GM06990 (cell line): Measurements from ENCODE around the gene WDFY4.

ENCODE experiments used
- DNase-seq: peaks from one replicate; pipeline ENCODE4 v3.0.0-alpha.2; 2011; ENCODE audit not compliant: insufficient read length; ENCODE audit errors: extremely low read depth
- H3K27me3 ChIP-seq: replicated peaks from 2 replicates; pipeline ENCODE4 v1.6.0; 2011; ENCODE audit warnings: low read length; ENCODE audit not compliant: control insufficient read depth, insufficient read depth
- H3K36me3 ChIP-seq: 2 replicates; pipeline ENCODE4 v1.5.1; 2011; ENCODE audit warnings: low read length; ENCODE audit not compliant: control insufficient read depth, insufficient read depth
- H3K4me3 ChIP-seq: replicated peaks from 2 replicates; pipeline ENCODE4 v1.5.1; 2011; ENCODE audit warnings: low read depth, mild to moderate bottlenecking, control low read depth, low read length
- CTCF ChIP-seq: IDR thresholded peaks from 2 replicates; pipeline ENCODE4 v1.5.1; 2011; ENCODE audit warnings: low read length, control low read depth, mild to moderate bottlenecking, inconsistent platforms; ENCODE audit not compliant: insufficient read depth, poor library complexity, severe bottlenecking

Gene WDFY4

GRCh38 chr10:48780341-48780740, 95.7 kb downstream of the WDFY4 start:
- DNase-seq: no peak
- Histone ChIP-seq H3K36me3 (peaks cover 39% of the 10 kb centered on the region), H3K4me3 (no peak overlapping the region), H3K27me3 (no peaks in the 10 kb centered on the region)
- no peak for TF ChIP-seq CTCF

GRCh38 chr10:48782386-48782785, 97.7 kb downstream of the WDFY4 start:
- H3K36me3 ChIP-seq: peaks cover 26% of the 10 kb centered on the region
- no peak for DNase-seq
- H3K27me3 ChIP-seq: no peaks in the 10 kb centered on the region
- no peak for TF ChIP-seq CTCF
- no peak overlapping the region for H3K4me3 ChIP-seq

- TF ChIP-seq CTCF: no peak
- no peak for DNase-seq
- no peak overlapping the region for H3K4me3 ChIP-seq
- H3K27me3 ChIP-seq: no peaks in the 10 kb centered on the region
- peaks cover 16% of the 10 kb centered on the region for H3K36me3 ChIP-seq
Observed at GRCh38 chr10:48784031-48784430, 99.4 kb downstream of the WDFY4 start.

- Histone ChIP-seq H3K4me3 (no peak overlapping the region), H3K36me3 (peaks cover 23% of the 10 kb centered on the region), H3K27me3 (no peaks in the 10 kb centered on the region)
- DNase-seq: no peak
- no peak for TF ChIP-seq CTCF
Observed at GRCh38 chr10:48785796-48786195, 101.1 kb downstream of the WDFY4 start.

DNA sequence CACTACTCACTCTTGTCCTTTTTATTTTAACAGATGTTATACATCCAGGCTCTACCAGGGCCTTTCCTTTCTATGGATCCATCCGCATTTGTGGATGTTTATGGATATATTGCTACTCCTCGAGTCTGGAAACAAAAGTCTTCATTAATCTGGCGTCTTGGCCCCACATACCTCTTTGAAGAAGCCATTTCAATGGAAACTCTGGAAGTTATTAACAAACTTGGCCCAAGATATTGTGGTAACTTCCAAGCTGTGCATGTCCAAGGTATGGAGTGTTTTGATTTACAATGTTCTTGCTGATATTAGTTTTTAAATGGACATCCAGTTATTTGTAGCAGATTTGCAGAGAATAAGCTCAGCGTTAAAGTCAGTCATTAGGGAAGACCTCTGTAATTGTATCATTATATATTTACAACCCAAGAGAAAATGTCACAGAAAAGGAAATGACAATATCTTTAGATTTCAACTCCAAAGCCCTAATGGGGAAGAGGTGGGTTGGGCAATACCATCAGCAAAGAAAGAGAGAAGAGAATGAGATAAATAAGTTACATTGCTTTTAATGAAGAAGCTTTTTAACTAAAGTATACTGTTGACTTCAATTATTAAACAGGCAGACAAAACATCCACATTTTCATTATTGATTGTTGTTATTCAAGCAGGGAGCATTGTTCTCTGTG, 102.1 kb downstream of the WDFY4 start:
- H3K27me3 ChIP-seq: no peaks in the 10 kb centered on the region
- no peak for DNase-seq
- no peak overlapping the region for H3K4me3 ChIP-seq
- peaks cover 26% of the 10 kb centered on the region for H3K36me3 ChIP-seq
- TF ChIP-seq CTCF: no peak

- Histone ChIP-seq H3K4me3 (no peak overlapping the region), H3K27me3 (no peaks in the 10 kb centered on the region), H3K36me3 (peaks cover 30% of the 10 kb centered on the region)
- TF ChIP-seq CTCF: no peak
- DNase-seq: no peak
Observed at GRCh38 chr10:48788554-48788953, 103.9 kb downstream of the WDFY4 start.
